K562 (cell line): Measurements from ENCODE around the gene LY6G6F. TPM values are rescaled to one million over a fixed set of nuclear protein-coding genes. Genes with fewer than 3 reads are reported as not detected.

ENCODE experiments used
- CHD1 ChIP-seq: fragments of 200-600 bp; sonication (generic); IDR thresholded peaks from one replicate; pipeline ENCODE4 v1.6.1; 2012; ENCODE audit warnings: mild to moderate bottlenecking, moderate library complexity, low read length, inconsistent platforms
- MXD1 ChIP-seq: fragments of 250-450 bp; sonication (Bioruptor Pico); IDR thresholded peaks from 2 replicates; pipeline ENCODE4 v1.8.0; 2021; ENCODE audit warnings: borderline replicate concordance, mild to moderate bottlenecking, moderate library complexity; ENCODE audit not compliant: poor library complexity, severe bottlenecking
- RREB1 ChIP-seq: fragments of 250-450 bp; sonication (Bioruptor Pico); IDR thresholded peaks from 2 replicates; pipeline ENCODE4 v1.4.0; 2020
- polyA plus RNA-seq, 8 experiments: library from polyadenylated mRNA; depleted of rRNA in 4 of 8; stranded (reverse) in 5 of 8; unstranded in 3 of 8; fragments of >200 nt; fragmentation: Nextera tagmentation in 2 of 8; fragmentation: Illumina TruSeq in 1 of 8; extraction: Ambion mirVana in 2 of 8; extraction: Trizol in 1 of 8; gene quantifications; 2 replicates each; pipeline versions ENCODE4 v1.2.1 to v1.2.3, GENCODE V29; 2011 to 2014; ENCODE audit warnings: inconsistent platforms in 1 of 8, missing spikeins in 1 of 8
- total RNA-seq, 7 experiments: library from RNA; depleted of rRNA in 6 of 7; stranded (reverse); fragments of >200 nt in 6 of 7; fragmentation: Illumina TruSeq in 2 of 7; extraction: Trizol in 2 of 7; gene quantifications; 2 replicates each; pipeline versions ENCODE4 v1.2.1 to v1.2.3, GENCODE V29; 2011 to 2021; ENCODE audit warnings: low replicate concordance in 1 of 7
- TF ChIP-seq, protein P1 (sequence below), 2 experiments: IDR thresholded peaks; 2 replicates each; pipeline ENCODE4 v1.6.1; 2012; ENCODE audit warnings: improper control_type of control experiment in 2 of 2, low read depth in 2 of 2, low read length in 2 of 2, borderline replicate concordance in 1 of 2
- TF ChIP-seq, protein P2 (sequence below): IDR thresholded peaks from 2 replicates; pipeline ENCODE4 v1.6.1; 2011; ENCODE audit warnings: borderline replicate concordance, low read depth, mild to moderate bottlenecking, moderate library complexity, low read length; ENCODE audit not compliant: insufficient read depth, poor library complexity, severe bottlenecking
- TF ChIP-seq, protein P3 (sequence below): sonication (generic); formaldehyde crosslinking; IDR thresholded peaks from 2 replicates; pipeline ENCODE4 v1.8.0; 2022; ENCODE audit warnings: missing genetic modification reagents, mild to moderate bottlenecking, borderline replicate concordance

Gene LY6G6F
- total and polyA plus RNA-seq, 9 of the 15 experiments (the other 6 are each of a cell fraction or from before 2014, with no cell fraction given), result 0.14 to 0.50 (median 0.28) TPM; not detected in 2

GRCh38 chr6:31663961-31664789 lies 42.5 kb upstream of the LY6G6F start (continued):
- TF ChIP-seq, protein P1, sequence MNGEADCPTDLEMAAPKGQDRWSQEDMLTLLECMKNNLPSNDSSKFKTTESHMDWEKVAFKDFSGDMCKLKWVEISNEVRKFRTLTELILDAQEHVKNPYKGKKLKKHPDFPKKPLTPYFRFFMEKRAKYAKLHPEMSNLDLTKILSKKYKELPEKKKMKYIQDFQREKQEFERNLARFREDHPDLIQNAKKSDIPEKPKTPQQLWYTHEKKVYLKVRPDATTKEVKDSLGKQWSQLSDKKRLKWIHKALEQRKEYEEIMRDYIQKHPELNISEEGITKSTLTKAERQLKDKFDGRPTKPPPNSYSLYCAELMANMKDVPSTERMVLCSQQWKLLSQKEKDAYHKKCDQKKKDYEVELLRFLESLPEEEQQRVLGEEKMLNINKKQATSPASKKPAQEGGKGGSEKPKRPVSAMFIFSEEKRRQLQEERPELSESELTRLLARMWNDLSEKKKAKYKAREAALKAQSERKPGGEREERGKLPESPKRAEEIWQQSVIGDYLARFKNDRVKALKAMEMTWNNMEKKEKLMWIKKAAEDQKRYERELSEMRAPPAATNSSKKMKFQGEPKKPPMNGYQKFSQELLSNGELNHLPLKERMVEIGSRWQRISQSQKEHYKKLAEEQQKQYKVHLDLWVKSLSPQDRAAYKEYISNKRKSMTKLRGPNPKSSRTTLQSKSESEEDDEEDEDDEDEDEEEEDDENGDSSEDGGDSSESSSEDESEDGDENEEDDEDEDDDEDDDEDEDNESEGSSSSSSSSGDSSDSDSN (IDR thresholded peaks at IDR 0.05; ENCODE audit: borderline replicate concordance in 1 of 2, low read depth in 2 of 2, low read length in 2 of 2), result no peak
- no peak for TF ChIP-seq CHD1
- TF ChIP-seq, protein P2, sequence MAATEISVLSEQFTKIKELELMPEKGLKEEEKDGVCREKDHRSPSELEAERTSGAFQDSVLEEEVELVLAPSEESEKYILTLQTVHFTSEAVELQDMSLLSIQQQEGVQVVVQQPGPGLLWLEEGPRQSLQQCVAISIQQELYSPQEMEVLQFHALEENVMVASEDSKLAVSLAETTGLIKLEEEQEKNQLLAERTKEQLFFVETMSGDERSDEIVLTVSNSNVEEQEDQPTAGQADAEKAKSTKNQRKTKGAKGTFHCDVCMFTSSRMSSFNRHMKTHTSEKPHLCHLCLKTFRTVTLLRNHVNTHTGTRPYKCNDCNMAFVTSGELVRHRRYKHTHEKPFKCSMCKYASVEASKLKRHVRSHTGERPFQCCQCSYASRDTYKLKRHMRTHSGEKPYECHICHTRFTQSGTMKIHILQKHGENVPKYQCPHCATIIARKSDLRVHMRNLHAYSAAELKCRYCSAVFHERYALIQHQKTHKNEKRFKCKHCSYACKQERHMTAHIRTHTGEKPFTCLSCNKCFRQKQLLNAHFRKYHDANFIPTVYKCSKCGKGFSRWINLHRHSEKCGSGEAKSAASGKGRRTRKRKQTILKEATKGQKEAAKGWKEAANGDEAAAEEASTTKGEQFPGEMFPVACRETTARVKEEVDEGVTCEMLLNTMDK, result no peak
- peak; percentile 55 for TF ChIP-seq RREB1 (CRISPR knock-in tag)
- no peak for TF ChIP-seq MXD1 (CRISPR knock-in tag)
- TF ChIP-seq, protein P3, sequence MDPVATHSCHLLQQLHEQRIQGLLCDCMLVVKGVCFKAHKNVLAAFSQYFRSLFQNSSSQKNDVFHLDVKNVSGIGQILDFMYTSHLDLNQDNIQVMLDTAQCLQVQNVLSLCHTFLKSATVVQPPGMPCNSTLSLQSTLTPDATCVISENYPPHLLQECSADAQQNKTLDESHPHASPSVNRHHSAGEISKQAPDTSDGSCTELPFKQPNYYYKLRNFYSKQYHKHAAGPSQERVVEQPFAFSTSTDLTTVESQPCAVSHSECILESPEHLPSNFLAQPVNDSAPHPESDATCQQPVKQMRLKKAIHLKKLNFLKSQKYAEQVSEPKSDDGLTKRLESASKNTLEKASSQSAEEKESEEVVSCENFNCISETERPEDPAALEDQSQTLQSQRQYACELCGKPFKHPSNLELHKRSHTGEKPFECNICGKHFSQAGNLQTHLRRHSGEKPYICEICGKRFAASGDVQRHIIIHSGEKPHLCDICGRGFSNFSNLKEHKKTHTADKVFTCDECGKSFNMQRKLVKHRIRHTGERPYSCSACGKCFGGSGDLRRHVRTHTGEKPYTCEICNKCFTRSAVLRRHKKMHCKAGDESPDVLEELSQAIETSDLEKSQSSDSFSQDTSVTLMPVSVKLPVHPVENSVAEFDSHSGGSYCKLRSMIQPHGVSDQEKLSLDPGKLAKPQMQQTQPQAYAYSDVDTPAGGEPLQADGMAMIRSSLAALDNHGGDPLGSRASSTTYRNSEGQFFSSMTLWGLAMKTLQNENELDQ (CRISPR knock-in tag), result no peak
